Immature natural killer cell (primary cell): ENCODE results near the gene GABBR2. TPM values are rescaled to one million over a fixed set of nuclear protein-coding genes. Genes with fewer than 3 reads are reported as not detected.

Source experiments
- DNase-seq, 3 donors: peaks; one replicate each; pipeline ENCODE4 v3.0.0; 2022; ENCODE audit warnings: mixed read lengths in 1 of 3
- H3K27ac Mint-ChIP-seq, 6 donors: one replicate each; pipeline ENCODE4 v1.8.0; 2020; ENCODE audit warnings: mixed read lengths in 6 of 6, mild to moderate bottlenecking in 5 of 6, inconsistent platforms in 4 of 6, moderate library complexity in 3 of 6
- H3K27me3 Mint-ChIP-seq, 3 donors: one replicate each; pipeline ENCODE4 v1.8.0; 2020 to 2021; ENCODE audit warnings: low read depth in 3 of 3, mild to moderate bottlenecking in 3 of 3, mixed read lengths in 3 of 3, moderate library complexity in 3 of 3, inconsistent platforms in 1 of 3
- H3K36me3 Mint-ChIP-seq, 3 donors: one replicate each; pipeline ENCODE4 v1.8.0; 2020; ENCODE audit warnings: mixed read lengths in 3 of 3, inconsistent platforms in 2 of 3, mild to moderate bottlenecking in 2 of 3
- H3K4me1 Mint-ChIP-seq, 2 donors: one replicate each; pipeline ENCODE4 v1.8.0; 2020; ENCODE audit warnings: inconsistent platforms in 2 of 2, mild to moderate bottlenecking in 2 of 2, mixed read lengths in 2 of 2, moderate library complexity in 1 of 2
- H3K4me3 Mint-ChIP-seq, 5 donors: one replicate each; pipeline ENCODE4 v1.8.0; 2020; ENCODE audit warnings: mild to moderate bottlenecking in 5 of 5, mixed read lengths in 5 of 5, inconsistent platforms in 3 of 5, moderate library complexity in 3 of 5
- H3K9me3 Mint-ChIP-seq, 6 donors: one replicate each; pipeline ENCODE4 v1.8.0; 2020; ENCODE audit warnings: mild to moderate bottlenecking in 6 of 6, mixed read lengths in 6 of 6, inconsistent platforms in 4 of 6, moderate library complexity in 3 of 6
- polyA plus RNA-seq, 3 donors: library from polyadenylated mRNA; unstranded; fragments of 300-500 nt; fragmentation: Illumina TruSeq; gene quantifications; one replicate each; pipeline ENCODE4 v1.2.3, GENCODE V29; 2021

The GABBR2 gene
- polyA plus RNA-seq, 3 donors from 2014 or later = not detected

DNA sequence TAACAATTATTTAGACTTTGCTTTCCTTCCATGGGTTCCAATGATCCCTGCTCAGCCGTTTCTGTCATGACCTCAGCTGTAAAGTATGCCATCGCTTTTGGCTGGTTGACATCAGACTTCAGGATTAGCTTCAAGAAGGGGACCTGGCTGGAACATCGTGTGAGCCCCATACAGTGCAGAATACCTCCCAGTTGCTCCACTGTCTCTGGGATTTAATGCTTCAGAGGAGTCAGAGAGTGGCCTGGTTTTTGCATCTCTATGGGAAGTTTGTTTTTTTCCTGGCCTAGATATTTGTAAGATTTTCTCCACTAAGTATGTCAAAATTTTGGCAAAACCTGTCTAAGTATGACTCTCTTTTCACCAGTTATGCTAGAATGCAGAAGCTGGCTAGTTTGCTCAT is 216.9 kb downstream of the GABBR2 start:
- no peak overlapping the region for H3K4me3 Mint-ChIP-seq
- no peak overlapping the region for H3K27ac Mint-ChIP-seq
- no peaks in the 10 kb centered on the region for H3K4me1 Mint-ChIP-seq
- H3K36me3 Mint-ChIP-seq = no peaks in the 10 kb centered on the region
- H3K9me3 Mint-ChIP-seq = peaks cover 0 to 2% (median 0%) of the 10 kb centered on the region in 6 donors
- DNase-seq = no peak
- H3K27me3 Mint-ChIP-seq = peaks cover 0 to 8% (median 8%) of the 10 kb centered on the region in 3 donors

DNA sequence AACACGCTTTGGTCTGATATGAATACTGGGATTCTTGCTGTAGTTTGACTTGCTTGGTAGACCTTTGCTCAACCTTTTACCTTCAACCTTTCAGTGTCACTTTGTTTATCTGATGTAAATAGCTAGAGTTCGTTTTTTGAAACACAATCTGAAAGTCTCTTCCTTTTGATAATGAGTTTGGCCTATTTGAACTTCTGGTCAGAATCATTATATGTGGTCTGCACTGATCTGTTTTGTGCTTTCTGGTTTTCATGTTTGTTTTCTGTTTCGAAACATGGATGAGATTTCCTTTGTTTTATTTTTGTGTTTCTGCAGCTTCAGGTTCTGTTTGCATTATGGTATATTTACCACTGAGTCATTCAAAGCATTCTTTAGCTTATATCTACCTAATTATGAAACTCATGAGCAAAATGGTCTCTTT is 217.5 kb downstream of the GABBR2 start:
- Mint-ChIP-seq H3K9me3 (peaks cover 0 to under 1% (median 0%) of the 10 kb centered on the region in 6 donors), H3K4me1 (no peaks in the 10 kb centered on the region), H3K36me3 (no peaks in the 10 kb centered on the region), H3K27me3 (peaks cover 0 to 8% (median 5%) of the 10 kb centered on the region in 3 donors), H3K27ac (no peak overlapping the region), H3K4me3 (no peak overlapping the region)
- no peak for DNase-seq

DNA sequence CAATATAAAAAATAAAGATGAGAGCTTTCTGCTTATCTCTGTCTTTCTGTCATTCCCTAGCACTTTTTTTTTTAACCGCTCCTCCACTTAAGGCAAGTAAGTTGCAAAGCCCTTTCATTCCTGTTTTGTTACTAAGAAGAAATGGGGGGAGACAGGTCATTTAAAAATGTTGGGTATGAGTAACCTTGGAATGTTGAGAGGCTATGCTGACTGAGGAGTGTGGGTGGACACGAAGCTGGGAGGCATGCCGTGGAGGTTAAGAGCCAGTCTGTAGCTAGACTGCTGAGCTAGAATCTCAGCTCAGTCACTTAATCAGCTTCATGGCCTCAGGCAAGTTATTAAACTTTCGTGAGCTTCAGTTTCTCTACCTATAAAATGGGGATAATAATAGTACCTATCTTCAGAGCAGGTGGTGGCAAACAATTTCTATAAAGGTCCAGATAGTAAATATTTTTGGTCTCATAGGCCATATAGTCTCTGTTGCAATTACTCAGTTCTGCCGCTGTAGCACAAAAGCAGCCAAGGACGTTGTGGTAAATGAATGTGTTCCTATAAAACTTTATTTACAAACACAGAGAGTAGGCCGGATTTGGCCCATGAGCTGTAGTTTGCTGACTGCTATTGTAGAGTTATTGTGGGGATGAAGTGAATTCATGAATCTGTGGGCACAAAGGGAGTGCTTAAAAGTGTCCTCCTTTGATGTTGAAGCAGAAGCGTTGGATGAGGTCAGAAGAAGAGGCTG is 220.0 kb downstream of the GABBR2 start:
- Mint-ChIP-seq H3K9me3 (no peaks in the 10 kb centered on the region), H3K36me3 (no peaks in the 10 kb centered on the region), H3K27ac (no peak overlapping the region), H3K27me3 (peaks cover 3 to 11% (median 4%) of the 10 kb centered on the region in 3 donors), H3K4me1 (no peaks in the 10 kb centered on the region), H3K4me3 (no peak overlapping the region)
- DNase-seq = no peak

DNA sequence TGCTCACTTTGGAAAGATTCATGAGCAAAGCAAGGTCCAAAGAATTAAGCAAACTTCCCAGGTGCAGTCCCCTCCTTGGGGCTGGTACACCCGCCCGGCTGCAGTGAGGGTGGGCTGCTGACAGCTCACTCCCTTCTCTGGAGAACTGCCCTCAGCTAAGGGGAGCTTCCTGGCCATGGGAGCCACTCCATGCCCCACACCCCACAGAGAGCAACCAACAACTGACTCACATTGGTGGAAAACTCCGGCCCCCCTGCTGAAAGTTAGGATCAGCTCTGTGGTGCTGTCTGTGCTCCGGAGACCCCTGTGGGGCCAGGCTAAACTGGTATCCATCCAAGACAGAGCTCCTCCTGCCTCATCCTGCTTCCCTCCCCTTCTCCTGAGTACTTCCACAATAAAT is 223.0 kb downstream of the GABBR2 start:
- Mint-ChIP-seq H3K9me3 (no peaks in the 10 kb centered on the region), H3K27me3 (peaks cover 5 to 12% (median 7%) of the 10 kb centered on the region in 3 donors), H3K36me3 (no peaks in the 10 kb centered on the region), H3K4me1 (no peaks in the 10 kb centered on the region), H3K4me3 (no peak overlapping the region), H3K27ac (no peak overlapping the region)
- DNase-seq = no peak

DNA sequence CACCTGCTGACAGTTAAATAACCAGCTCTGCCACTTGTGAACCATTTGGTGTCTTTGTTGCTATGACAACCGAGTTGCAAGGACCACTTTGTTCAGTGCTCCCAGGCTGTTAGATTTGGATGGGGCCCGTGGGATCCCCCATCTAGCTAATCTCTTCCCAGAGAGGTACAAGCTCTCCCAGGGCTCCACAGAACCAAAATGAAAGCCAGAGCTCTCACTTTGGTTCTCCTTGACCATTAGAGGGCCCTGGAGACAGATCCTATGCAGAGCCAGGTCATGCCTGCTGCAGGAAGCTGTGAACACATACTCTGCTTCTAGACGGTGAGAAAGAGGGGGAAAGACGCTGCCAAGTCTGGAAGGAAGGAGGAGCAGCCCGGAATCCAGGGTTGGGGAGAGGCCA is 224.6 kb downstream of the GABBR2 start:
- no peaks in the 10 kb centered on the region for H3K4me1 Mint-ChIP-seq
- H3K36me3 Mint-ChIP-seq = no peaks in the 10 kb centered on the region
- H3K9me3 Mint-ChIP-seq = no peaks in the 10 kb centered on the region
- H3K27ac Mint-ChIP-seq = no peak overlapping the region
- peaks cover 5 to 12% (median 10%) of the 10 kb centered on the region in 3 donors for H3K27me3 Mint-ChIP-seq
- DNase-seq = no peak
- no peak overlapping the region for H3K4me3 Mint-ChIP-seq

DNA sequence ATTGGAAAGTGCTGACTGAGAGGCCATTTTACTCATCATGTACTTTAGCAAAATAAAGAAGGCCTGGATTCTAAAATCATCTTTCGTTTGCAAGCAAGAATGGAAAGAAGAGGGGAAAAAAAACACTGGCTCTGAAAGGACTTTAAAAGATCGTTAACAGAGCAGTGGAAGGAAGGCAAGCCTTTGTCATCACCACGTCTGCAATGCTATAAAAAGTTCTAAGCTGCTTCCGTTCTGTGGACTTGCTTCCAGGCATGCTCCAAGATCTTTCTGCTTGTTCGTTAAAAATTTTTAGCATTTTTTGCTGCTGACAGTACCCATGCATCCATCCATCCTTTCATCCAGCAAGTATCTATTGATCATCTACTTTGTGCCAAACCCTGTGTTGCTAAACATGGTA is 226.5 kb downstream of the GABBR2 start:
- H3K27ac Mint-ChIP-seq = no peak overlapping the region
- H3K27me3 Mint-ChIP-seq = peaks cover 7 to 10% (median 10%) of the 10 kb centered on the region in 3 donors
- H3K4me1 Mint-ChIP-seq = no peaks in the 10 kb centered on the region

DNA sequence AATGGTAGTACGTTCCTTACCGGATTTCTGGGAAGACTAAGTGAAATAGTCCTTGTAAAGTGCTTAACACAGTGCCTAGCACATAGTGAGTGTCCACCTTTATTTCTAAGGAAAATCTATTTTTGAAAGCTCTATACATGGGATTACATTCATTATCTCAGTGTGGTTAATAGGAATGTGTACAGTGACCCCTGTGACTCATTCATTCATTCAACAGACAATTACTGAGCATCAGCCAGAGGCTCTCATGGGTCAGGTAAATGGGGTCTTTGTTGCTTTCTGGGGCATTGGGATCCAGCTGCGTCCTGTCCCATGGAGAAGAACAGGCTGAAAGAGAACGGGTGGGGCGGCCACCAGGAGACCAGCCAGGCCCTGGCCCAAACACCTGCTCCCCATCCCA is 227.1 kb downstream of the GABBR2 start:
- no peak for DNase-seq
- no peaks in the 10 kb centered on the region for H3K4me1 Mint-ChIP-seq
- no peak overlapping the region for H3K4me3 Mint-ChIP-seq
- no peaks in the 10 kb centered on the region for H3K36me3 Mint-ChIP-seq
- H3K27ac Mint-ChIP-seq = no peak overlapping the region
- H3K27me3 Mint-ChIP-seq = peaks cover 7 to 11% (median 10%) of the 10 kb centered on the region in 3 donors
- no peaks in the 10 kb centered on the region for H3K9me3 Mint-ChIP-seq

More for the DNA sequence above, 226.5 kb downstream of the GABBR2 start:
- no peak for DNase-seq
- Mint-ChIP-seq H3K36me3 (no peaks in the 10 kb centered on the region), H3K9me3 (no peaks in the 10 kb centered on the region), H3K4me3 (no peak overlapping the region)

DNA sequence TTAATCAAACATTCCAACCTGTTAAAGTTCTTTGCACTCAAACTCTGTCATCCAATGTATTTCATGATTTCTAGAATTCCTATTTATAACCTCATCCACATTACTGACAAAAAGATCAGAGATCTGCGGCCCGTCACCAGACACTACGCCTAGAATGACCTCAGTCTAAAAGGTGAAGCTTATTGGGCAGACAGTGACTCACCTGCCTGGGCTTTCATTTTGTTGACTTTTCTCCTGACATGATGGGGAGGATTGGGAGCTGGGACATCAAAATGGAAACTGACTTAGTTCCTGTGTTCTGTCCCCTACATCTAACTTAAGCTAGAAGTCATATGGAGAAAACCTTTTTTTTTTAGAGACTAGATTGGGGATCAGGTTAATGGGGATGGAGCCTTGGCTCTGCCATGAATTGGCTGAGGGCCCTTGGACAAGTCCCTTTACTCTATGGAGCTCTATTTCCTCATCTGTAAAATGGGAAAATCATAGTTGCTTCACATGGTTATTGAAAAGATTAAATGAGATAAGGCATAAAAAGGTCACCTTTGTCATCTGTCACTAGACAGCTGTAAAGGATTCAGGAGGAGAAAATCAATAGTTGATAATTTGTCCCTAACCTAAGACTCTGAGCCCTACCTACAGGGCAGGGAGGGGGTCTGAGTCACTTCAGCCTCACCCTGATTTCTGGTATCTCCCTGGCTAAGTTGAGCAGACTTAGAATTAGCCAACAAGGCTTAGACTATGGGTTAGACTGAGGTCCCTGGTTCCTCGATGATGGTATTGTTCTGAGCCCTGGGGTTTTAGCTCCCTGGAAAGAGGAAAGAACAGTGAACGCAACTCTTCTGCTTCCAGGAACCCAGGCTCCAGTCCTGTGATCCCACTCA is 228.5 kb downstream of the GABBR2 start:
- no peak for DNase-seq
- Mint-ChIP-seq H3K9me3 (no peaks in the 10 kb centered on the region), H3K36me3 (no peaks in the 10 kb centered on the region), H3K4me1 (no peaks in the 10 kb centered on the region), H3K4me3 (no peak overlapping the region), H3K27me3 (peaks cover 5 to 14% (median 9%) of the 10 kb centered on the region in 3 donors), H3K27ac (no peak overlapping the region)

DNA sequence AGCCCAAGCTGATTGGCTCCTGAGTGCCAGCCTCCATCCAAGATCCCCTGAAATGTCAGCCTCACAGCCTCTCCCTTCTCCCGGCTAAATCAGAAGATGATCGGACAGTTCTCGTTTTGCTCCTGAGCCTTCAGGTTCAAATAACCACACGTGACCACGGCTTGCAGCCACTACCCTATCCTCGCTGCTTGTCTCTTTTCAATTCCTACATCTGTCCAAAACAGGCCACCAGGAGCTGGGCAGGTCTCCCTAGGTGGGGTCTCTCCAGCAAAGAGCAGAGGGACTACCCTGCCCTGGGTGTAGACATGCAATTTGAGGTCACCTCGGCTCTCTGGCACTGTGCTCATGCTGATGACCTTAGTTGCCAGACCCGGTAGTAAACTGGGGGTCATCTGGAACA is 229.3 kb downstream of the GABBR2 start:
- no peak for DNase-seq
- Mint-ChIP-seq H3K4me3 (no peak overlapping the region), H3K27me3 (peaks cover 5 to 17% (median 6%) of the 10 kb centered on the region in 3 donors)

DNA sequence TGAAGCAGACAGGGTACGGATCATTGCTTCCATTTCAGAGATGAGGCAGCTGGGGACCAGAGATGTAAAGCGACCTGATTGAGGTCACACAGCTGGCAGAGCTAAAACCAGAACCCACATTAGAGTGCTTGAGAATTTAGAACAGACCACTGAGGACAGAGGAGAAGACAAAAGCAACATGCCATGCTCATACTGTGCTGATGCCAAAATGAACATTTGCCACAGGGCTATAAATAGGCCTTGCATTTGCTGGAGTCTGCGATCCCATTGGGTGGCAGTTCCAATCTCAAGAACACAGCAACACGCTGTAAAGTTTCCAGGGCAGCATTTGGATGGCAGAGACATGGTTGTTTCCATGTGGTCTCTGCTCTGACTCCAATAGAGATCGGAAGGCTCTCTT is 230.9 kb downstream of the GABBR2 start:
- H3K27me3 Mint-ChIP-seq = peaks cover 4 to 16% (median 6%) of the 10 kb centered on the region in 3 donors
- H3K36me3 Mint-ChIP-seq = no peaks in the 10 kb centered on the region
- H3K4me1 Mint-ChIP-seq = no peaks in the 10 kb centered on the region
- no peaks in the 10 kb centered on the region for H3K9me3 Mint-ChIP-seq
- no peak overlapping the region for H3K4me3 Mint-ChIP-seq
- DNase-seq = no peak
- H3K27ac Mint-ChIP-seq = no peak overlapping the region

More for the DNA sequence above, 229.3 kb downstream of the GABBR2 start:
- H3K27ac Mint-ChIP-seq = no peak overlapping the region
- no peaks in the 10 kb centered on the region for H3K36me3 Mint-ChIP-seq
- H3K9me3 Mint-ChIP-seq = no peaks in the 10 kb centered on the region
- no peaks in the 10 kb centered on the region for H3K4me1 Mint-ChIP-seq

DNA sequence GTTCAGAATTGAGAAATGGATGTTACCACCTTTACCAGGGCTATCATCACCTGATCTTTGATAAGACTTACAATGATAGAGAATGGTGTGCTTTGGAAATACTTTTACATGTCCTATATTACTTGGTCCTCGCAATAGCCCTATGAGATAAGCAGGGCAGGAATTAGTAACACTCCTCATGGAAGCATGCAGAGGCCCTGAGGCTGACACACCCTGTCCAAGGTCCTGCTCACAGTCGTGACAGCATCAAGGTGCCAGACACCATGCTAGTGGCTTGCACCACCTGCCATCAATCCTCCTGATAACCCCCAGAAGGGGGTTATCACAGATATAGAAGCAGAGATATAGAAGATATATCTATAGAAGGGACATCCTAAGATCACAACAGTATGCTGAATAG is 236.5 kb downstream of the GABBR2 start:
- no peak overlapping the region for H3K27ac Mint-ChIP-seq
- H3K4me3 Mint-ChIP-seq = no peak overlapping the region
- H3K27me3 Mint-ChIP-seq = peaks cover 5 to 14% (median 8%) of the 10 kb centered on the region in 3 donors
- H3K36me3 Mint-ChIP-seq = no peaks in the 10 kb centered on the region
- no peaks in the 10 kb centered on the region for H3K4me1 Mint-ChIP-seq
- H3K9me3 Mint-ChIP-seq = no peaks in the 10 kb centered on the region
- no peak for DNase-seq

DNA sequence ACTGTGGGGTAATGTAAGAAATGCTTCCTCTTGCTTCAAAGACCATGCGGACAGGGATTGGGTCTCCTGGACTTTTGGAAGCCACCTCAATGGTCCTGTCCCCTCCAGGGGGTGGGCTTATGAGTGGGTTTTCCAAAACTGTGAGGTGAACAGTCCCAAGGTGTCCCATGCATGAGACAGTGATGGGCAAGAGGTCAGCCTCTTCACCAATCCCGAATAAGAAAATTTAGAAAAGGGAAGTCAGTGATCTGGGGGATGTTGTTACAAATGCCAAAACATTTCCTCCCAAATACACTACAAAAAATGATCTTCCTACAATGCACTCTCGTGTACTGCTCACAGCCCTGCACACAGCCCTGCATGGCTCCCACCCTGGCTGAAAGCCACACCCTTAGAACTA is 237.6 kb downstream of the GABBR2 start:
- no peak overlapping the region for H3K4me3 Mint-ChIP-seq
- no peaks in the 10 kb centered on the region for H3K4me1 Mint-ChIP-seq
- H3K9me3 Mint-ChIP-seq = no peaks in the 10 kb centered on the region
- no peak for DNase-seq
- no peaks in the 10 kb centered on the region for H3K36me3 Mint-ChIP-seq
- H3K27me3 Mint-ChIP-seq = peaks cover 5 to 9% (median 8%) of the 10 kb centered on the region in 3 donors
- H3K27ac Mint-ChIP-seq = no peak overlapping the region

DNA sequence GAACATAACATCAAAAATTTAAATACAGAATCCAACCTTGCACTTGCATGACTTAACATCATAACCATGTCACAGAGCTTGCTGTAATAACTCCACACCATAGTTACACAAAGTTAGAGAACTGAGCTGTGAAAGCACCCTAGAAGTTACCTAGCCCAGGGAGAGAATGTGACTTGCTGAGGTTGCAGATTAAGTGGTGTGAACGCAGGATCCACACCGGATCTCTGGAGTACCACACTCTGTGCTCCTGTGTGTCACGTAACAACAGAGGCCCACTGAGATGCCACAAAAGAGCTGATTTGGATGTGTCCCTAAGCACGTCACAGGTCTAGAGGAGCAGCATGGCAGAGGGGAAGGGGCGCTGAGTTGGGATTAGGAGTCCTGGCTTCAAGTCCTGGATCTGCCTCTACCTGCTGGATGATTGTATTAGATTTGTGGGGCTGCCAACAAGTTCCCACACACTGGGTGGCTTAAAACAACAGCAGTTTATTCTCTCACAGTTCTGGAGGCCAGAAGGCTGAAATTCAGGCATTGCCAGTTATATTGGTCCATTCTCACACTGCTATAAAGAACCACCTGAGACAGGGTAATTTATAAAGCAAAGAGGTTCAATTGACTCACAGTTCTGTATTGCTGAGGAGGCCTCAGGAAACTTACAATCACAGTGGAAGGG is 240.0 kb downstream of the GABBR2 start:
- peaks cover 2 to 7% (median 3%) of the 10 kb centered on the region in 3 donors for H3K27me3 Mint-ChIP-seq

DNA sequence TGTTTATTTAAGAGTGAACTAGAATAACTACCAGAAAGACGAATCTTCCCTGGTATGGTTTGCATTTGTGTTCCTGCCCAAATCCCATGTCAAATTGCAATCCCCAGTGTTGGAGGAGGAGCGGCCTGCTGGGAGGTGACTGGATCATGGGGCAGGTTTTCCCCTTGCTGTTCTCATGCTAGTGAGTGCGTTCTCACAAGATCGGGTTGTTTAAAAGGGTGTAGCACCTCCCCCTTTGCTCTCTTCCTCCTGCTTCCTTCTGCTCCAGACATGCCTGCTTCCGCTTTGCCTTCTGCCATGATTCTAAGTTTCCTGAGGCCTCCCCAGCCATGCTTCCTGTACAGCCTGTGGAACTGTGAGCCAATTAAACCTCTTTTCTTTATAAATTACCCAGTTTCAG is 242.9 kb downstream of the GABBR2 start:
- Mint-ChIP-seq H3K27ac (no peak overlapping the region), H3K36me3 (peaks cover 0 to 3% (median 0%) of the 10 kb centered on the region in 3 donors)

More for the DNA sequence above, 240.0 kb downstream of the GABBR2 start:
- no peaks in the 10 kb centered on the region for H3K36me3 Mint-ChIP-seq
- no peaks in the 10 kb centered on the region for H3K4me1 Mint-ChIP-seq
- no peak for DNase-seq
- H3K27ac Mint-ChIP-seq = no peak overlapping the region
- H3K9me3 Mint-ChIP-seq = peaks cover 0 to 2% (median 0%) of the 10 kb centered on the region in 6 donors
- no peak overlapping the region for H3K4me3 Mint-ChIP-seq

More for the DNA sequence above, 242.9 kb downstream of the GABBR2 start:
- DNase-seq = no peak
- Mint-ChIP-seq H3K9me3 (peaks cover 4 to 22% (median 10%) of the 10 kb centered on the region in 6 donors), H3K27me3 (peaks cover 0 to 7% (median 1%) of the 10 kb centered on the region in 3 donors), H3K4me3 (no peak overlapping the region), H3K4me1 (no peaks in the 10 kb centered on the region)
